ENCODE measurements around the gene CLIC2. TPM values are rescaled to one million over a fixed set of nuclear protein-coding genes. Genes with fewer than 3 reads are reported as not detected.

The CLIC2 gene
- total and polyA plus RNA-seq, 10 of the 15 experiments (the other 5 are each of a cell fraction or from before 2014, with no cell fraction given): 18.4 to 41.0 (median 21.1) TPM

DNA sequence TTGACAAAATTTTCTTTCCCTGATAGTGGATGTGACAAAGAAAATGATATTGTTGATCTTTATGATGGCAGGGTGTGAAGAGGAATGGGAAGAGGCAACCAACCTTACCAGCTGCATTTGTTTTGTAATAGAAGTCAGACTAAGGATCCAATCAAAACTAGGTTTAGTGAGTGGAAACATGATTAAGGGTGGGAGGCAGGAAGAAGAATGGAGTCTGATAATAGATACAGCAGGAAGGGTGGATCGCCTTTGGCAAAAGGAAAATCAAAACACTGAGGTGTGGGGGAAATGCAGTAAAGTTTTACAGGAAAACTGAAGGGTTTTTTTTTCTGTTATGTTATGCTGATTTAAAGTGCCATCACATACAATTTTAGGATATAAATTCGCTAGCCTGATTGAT, 3.4 kb downstream of the CLIC2 start (continued):
- TF ChIP-seq, protein P1, sequence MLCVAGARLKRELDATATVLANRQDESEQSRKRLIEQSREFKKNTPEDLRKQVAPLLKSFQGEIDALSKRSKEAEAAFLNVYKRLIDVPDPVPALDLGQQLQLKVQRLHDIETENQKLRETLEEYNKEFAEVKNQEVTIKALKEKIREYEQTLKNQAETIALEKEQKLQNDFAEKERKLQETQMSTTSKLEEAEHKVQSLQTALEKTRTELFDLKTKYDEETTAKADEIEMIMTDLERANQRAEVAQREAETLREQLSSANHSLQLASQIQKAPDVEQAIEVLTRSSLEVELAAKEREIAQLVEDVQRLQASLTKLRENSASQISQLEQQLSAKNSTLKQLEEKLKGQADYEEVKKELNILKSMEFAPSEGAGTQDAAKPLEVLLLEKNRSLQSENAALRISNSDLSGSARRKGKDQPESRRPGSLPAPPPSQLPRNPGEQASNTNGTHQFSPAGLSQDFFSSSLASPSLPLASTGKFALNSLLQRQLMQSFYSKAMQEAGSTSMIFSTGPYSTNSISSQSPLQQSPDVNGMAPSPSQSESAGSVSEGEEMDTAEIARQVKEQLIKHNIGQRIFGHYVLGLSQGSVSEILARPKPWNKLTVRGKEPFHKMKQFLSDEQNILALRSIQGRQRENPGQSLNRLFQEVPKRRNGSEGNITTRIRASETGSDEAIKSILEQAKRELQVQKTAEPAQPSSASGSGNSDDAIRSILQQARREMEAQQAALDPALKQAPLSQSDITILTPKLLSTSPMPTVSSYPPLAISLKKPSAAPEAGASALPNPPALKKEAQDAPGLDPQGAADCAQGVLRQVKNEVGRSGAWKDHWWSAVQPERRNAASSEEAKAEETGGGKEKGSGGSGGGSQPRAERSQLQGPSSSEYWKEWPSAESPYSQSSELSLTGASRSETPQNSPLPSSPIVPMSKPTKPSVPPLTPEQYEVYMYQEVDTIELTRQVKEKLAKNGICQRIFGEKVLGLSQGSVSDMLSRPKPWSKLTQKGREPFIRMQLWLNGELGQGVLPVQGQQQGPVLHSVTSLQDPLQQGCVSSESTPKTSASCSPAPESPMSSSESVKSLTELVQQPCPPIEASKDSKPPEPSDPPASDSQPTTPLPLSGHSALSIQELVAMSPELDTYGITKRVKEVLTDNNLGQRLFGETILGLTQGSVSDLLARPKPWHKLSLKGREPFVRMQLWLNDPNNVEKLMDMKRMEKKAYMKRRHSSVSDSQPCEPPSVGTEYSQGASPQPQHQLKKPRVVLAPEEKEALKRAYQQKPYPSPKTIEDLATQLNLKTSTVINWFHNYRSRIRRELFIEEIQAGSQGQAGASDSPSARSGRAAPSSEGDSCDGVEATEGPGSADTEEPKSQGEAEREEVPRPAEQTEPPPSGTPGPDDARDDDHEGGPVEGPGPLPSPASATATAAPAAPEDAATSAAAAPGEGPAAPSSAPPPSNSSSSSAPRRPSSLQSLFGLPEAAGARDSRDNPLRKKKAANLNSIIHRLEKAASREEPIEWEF (IDR thresholded peaks at IDR 0.05; ENCODE audit: insufficient replicate concordance, low read depth, low read length): no peak
- TF ChIP-seq FOS (IDR thresholded peaks at IDR 0.05; ENCODE audit: borderline replicate concordance, extremely low read depth, insufficient read length) (no peak), CBX3 (IDR thresholded peaks at IDR 0.05; ENCODE audit: borderline replicate concordance, low read depth) (no peak), EP300 (IDR thresholded peaks at IDR 0.05; ENCODE audit: borderline replicate concordance in 1 of 2, control insufficient read depth in 1 of 2, low read depth in 2 of 2, low read length in 2 of 2) (no peak), TAF1 (IDR thresholded peaks at IDR 0.05; ENCODE audit: borderline replicate concordance, low read depth, low read length) (no peak), BMI1 (IDR thresholded peaks at IDR 0.05; ENCODE audit: borderline replicate concordance) (no peak), RELA (IDR thresholded peaks at IDR 0.05; ENCODE audit: borderline replicate concordance, partially characterized antibody) (no peak), MEF2A (IDR thresholded peaks at IDR 0.05; ENCODE audit: insufficient read depth, low read depth, low read length) (no peak), BCL3 (IDR thresholded peaks at IDR 0.05; ENCODE audit: borderline replicate concordance, insufficient read depth, low read depth, low read length, poor library complexity, severe bottlenecking) (no peak), MYC (IDR thresholded peaks at IDR 0.05; ENCODE audit: insufficient read depth, insufficient read length, insufficient replicate concordance, low read length, severe bottlenecking) (no peak), SMARCA5 (IDR thresholded peaks at IDR 0.05) (no peak)
